ENCODE results near the gene SCAMP1. TPM values are rescaled to one million over a fixed set of nuclear protein-coding genes. Genes with fewer than 3 reads are reported as not detected.
"Not testable (repeated sequence)": the region's sequence is repeated elsewhere in the genome, so short reads cannot be mapped to it uniquely, and the experiment has no call there.

The SCAMP1 gene
- total and polyA plus RNA-seq, 2 donors (not counting 1 experiment from before 2014, with no cell fraction given): 44.3 to 60.6 TPM

DNA sequence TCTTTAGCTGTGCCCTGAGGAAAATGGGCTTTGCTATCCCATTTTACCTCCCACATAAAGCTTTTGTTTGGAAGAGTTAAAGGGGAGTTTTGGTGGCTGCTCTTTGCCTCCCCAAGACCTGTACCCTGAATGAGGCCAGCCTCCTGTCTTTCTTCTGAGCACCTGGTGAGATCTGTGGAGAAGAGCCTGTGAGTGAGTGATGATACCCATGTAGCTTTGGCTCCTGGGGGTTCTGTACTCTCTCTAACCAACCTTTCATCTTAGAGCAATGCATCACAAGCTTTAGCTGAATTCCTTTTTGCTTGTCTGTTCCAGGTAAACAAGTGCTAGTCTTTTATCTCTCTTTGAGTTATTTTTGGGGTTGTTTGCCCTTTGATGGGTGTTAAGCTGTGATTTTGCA lies 73.6 kb downstream of the SCAMP1 start:
- Histone ChIP-seq H3K4me2 (ENCODE audit: extremely low read depth, insufficient read depth, low read length) (no peak overlapping the region), H3K4me3 (replicated peaks in 1 of 4; ENCODE audit: control extremely low read depth in 1 of 4, insufficient read depth in 1 of 4, low read depth in 3 of 4, low read length in 4 of 4) (no peak overlapping the region), H3K9me3 (ENCODE audit: control insufficient read depth, insufficient read depth, low read depth, low read length) (no peaks in the 10 kb centered on the region), H3K27ac (ENCODE audit: insufficient read depth, low read length) (no peak overlapping the region), H2AFZ (ENCODE audit: low read length) (no peak overlapping the region), H3K9ac (ENCODE audit: insufficient read depth, low read length) (no peak overlapping the region), H3K79me2 (ENCODE audit: control insufficient read depth, insufficient read depth, low read length) (no peaks in the 10 kb centered on the region), H3K36me3 (ENCODE audit: control insufficient read depth, insufficient read depth, low read length) (peaks cover 2% of the 10 kb centered on the region), H3K27me3 (ENCODE audit: control insufficient read depth, insufficient read depth, low read length) (no peaks in the 10 kb centered on the region), H3K4me1 (ENCODE audit: control insufficient read depth, extremely low read depth, insufficient read depth, low read length) (no peaks in the 10 kb centered on the region), H4K20me1 (ENCODE audit: control insufficient read depth, extremely low read depth, insufficient read depth, low read length) (no peaks in the 10 kb centered on the region)
- TF ChIP-seq EZH2 (IDR thresholded peaks at IDR 0.05; ENCODE audit: low read length, missing control alignments): no peak
- TF ChIP-seq, protein P1, sequence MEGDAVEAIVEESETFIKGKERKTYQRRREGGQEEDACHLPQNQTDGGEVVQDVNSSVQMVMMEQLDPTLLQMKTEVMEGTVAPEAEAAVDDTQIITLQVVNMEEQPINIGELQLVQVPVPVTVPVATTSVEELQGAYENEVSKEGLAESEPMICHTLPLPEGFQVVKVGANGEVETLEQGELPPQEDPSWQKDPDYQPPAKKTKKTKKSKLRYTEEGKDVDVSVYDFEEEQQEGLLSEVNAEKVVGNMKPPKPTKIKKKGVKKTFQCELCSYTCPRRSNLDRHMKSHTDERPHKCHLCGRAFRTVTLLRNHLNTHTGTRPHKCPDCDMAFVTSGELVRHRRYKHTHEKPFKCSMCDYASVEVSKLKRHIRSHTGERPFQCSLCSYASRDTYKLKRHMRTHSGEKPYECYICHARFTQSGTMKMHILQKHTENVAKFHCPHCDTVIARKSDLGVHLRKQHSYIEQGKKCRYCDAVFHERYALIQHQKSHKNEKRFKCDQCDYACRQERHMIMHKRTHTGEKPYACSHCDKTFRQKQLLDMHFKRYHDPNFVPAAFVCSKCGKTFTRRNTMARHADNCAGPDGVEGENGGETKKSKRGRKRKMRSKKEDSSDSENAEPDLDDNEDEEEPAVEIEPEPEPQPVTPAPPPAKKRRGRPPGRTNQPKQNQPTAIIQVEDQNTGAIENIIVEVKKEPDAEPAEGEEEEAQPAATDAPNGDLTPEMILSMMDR (conservative IDR thresholded peaks at IDR 0.05 in 1 of 2, IDR thresholded peaks at IDR 0.05 in 1 of 2; ENCODE audit: low read depth in 1 of 2, low read length in 2 of 2): no peak
- DNase-seq (ENCODE audit: low read depth in 2 of 2): no peak

DNA sequence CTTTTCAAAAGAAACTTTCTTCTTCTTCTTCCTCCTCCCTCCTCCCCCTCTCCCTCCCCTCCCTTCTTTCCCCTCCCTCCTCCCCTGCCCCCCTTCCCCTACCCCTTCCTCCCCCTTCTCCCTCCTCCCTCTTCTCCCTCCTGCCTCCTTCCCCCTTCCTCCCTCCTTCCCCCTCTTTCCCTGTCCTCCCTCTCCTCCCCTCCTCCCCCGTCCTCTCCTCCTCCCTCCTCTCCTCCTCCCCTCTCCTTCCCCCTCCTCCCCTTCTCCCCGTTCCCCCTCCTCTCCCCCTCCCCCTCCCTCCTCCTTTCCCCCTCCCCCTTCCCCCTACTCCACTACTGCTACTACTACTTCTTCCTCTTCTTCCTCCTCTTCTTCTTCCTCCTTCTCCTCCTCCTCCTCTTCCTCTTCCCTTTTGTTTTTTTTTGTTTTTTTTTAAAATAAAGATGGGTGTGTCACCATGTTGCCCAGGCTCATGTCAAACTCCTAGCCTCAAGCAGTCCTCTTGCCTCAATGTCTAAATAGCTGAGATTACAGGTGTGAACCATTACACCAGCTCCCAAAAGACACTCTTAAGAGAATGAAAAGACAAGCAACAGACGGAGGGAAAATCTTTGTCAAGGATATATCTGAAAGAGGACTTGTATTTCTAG lies 87.5 kb downstream of the SCAMP1 start:
- no peaks in the 10 kb centered on the region for H4K20me1 ChIP-seq (ENCODE audit: control insufficient read depth, extremely low read depth, insufficient read depth, low read length)
- H3K4me1 ChIP-seq (ENCODE audit: control insufficient read depth, extremely low read depth, insufficient read depth, low read length): no peaks in the 10 kb centered on the region
- no peak overlapping the region for H3K27ac ChIP-seq (ENCODE audit: insufficient read depth, low read length)
- no peak for DNase-seq (ENCODE audit: low read depth in 2 of 2)
- no peak overlapping the region for H3K9ac ChIP-seq (ENCODE audit: insufficient read depth, low read length)
- no peak overlapping the region for H2AFZ ChIP-seq (ENCODE audit: low read length)
- no peak overlapping the region for H3K4me3 ChIP-seq (replicated peaks in 1 of 4; ENCODE audit: control extremely low read depth in 1 of 4, insufficient read depth in 1 of 4, low read depth in 3 of 4, low read length in 4 of 4)
- H3K9me3 ChIP-seq (ENCODE audit: control insufficient read depth, insufficient read depth, low read depth, low read length): no peaks in the 10 kb centered on the region
- no peaks in the 10 kb centered on the region for H3K79me2 ChIP-seq (ENCODE audit: control insufficient read depth, insufficient read depth, low read length)
- H3K36me3 ChIP-seq (ENCODE audit: control insufficient read depth, insufficient read depth, low read length): no peaks in the 10 kb centered on the region
- no peak for TF ChIP-seq EZH2 (IDR thresholded peaks at IDR 0.05; ENCODE audit: low read length, missing control alignments)
- TF ChIP-seq, protein P1 (conservative IDR thresholded peaks at IDR 0.05 in 1 of 2, IDR thresholded peaks at IDR 0.05 in 1 of 2; ENCODE audit: low read depth in 1 of 2, low read length in 2 of 2): no peak
- no peaks in the 10 kb centered on the region for H3K27me3 ChIP-seq (ENCODE audit: control insufficient read depth, insufficient read depth, low read length)
- no peak overlapping the region for H3K4me2 ChIP-seq (ENCODE audit: extremely low read depth, insufficient read depth, low read length)

DNA sequence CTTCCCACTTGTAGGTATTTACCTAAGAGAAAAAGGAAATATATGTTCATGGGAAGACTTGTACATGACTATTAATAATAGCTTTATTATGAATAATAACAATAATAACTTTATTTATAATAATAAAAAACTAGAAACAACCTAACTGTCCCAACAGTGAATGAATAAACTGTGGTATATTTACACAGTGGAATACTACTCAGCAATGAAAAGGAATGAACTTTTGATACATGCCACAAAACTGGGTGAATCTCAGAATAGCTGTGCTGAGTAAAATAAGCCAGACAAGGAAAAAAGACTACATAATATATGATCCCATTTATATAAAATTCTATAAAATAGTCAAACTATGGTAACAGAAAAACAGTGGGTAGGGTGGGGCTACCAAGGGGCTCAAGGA lies 88.7 kb downstream of the SCAMP1 start:
- Histone ChIP-seq H3K27ac (ENCODE audit: insufficient read depth, low read length) (no peak overlapping the region), H4K20me1 (ENCODE audit: control insufficient read depth, extremely low read depth, insufficient read depth, low read length) (no peaks in the 10 kb centered on the region), H3K79me2 (ENCODE audit: control insufficient read depth, insufficient read depth, low read length) (no peaks in the 10 kb centered on the region), H3K4me1 (ENCODE audit: control insufficient read depth, extremely low read depth, insufficient read depth, low read length) (no peaks in the 10 kb centered on the region), H3K4me3 (replicated peaks in 1 of 4; ENCODE audit: control extremely low read depth in 1 of 4, insufficient read depth in 1 of 4, low read depth in 3 of 4, low read length in 4 of 4) (no peak overlapping the region), H3K9ac (ENCODE audit: insufficient read depth, low read length) (no peak overlapping the region), H2AFZ (ENCODE audit: low read length) (no peak overlapping the region), H3K9me3 (ENCODE audit: control insufficient read depth, insufficient read depth, low read depth, low read length) (no peaks in the 10 kb centered on the region), H3K4me2 (ENCODE audit: extremely low read depth, insufficient read depth, low read length) (no peak overlapping the region), H3K36me3 (ENCODE audit: control insufficient read depth, insufficient read depth, low read length) (no peaks in the 10 kb centered on the region), H3K27me3 (ENCODE audit: control insufficient read depth, insufficient read depth, low read length) (no peaks in the 10 kb centered on the region)
- DNase-seq (ENCODE audit: low read depth in 2 of 2): no peak
- no peak for TF ChIP-seq EZH2 (IDR thresholded peaks at IDR 0.05; ENCODE audit: low read length, missing control alignments)
- TF ChIP-seq, protein P1 (conservative IDR thresholded peaks at IDR 0.05 in 1 of 2, IDR thresholded peaks at IDR 0.05 in 1 of 2; ENCODE audit: low read depth in 1 of 2, low read length in 2 of 2): no peak

DNA sequence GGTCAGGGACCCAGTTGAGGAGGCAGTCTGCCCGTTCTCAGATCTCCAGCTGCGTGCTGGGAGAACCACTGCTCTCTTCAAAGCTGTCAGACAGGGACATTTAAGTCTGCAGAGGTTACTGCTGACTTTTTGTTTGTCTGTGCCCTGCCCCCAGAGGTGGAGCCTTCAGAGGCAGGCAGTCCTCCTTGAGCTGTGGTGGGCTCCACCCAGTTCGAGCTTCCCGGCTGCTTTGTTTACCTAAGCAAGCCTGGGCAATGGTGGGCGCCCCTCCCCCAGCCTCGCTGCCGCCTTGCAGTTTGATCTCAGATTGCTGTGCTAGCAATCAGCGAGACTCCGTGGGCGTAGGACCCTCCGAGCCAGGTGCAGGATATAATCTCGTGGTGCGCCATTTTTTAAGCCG lies 97.1 kb downstream of the SCAMP1 start:
- not testable (repeated sequence) for H3K4me2 ChIP-seq (ENCODE audit: extremely low read depth, insufficient read depth, low read length); H3K79me2 ChIP-seq (ENCODE audit: control insufficient read depth, insufficient read depth, low read length); H2AFZ ChIP-seq (ENCODE audit: low read length); H3K9ac ChIP-seq (ENCODE audit: insufficient read depth, low read length); H3K9me3 ChIP-seq (ENCODE audit: control insufficient read depth, insufficient read depth, low read depth, low read length); DNase-seq (ENCODE audit: low read depth in 2 of 2); H3K27me3 ChIP-seq (ENCODE audit: control insufficient read depth, insufficient read depth, low read length); H3K27ac ChIP-seq (ENCODE audit: insufficient read depth, low read length); H4K20me1 ChIP-seq (ENCODE audit: control insufficient read depth, extremely low read depth, insufficient read depth, low read length); H3K4me3 ChIP-seq (replicated peaks in 1 of 4; ENCODE audit: control extremely low read depth in 1 of 4, insufficient read depth in 1 of 4, low read depth in 3 of 4, low read length in 4 of 4); H3K4me1 ChIP-seq (ENCODE audit: control insufficient read depth, extremely low read depth, insufficient read depth, low read length); H3K36me3 ChIP-seq (ENCODE audit: control insufficient read depth, insufficient read depth, low read length)
